ENCODE data around the gene BANF2. TPM values are rescaled to one million over a fixed set of nuclear protein-coding genes. Genes with fewer than 3 reads are reported as not detected.
A peak's percentile ranks its signal among the peaks of the same experiment; 100 is the strongest.

The BANF2 gene
- total and polyA plus RNA-seq, 2 of the 4 experiments (the other 2 are of a cell fraction): not detected

- TF ChIP-seq MXI1 (IDR thresholded peaks at IDR 0.05; ENCODE audit: borderline replicate concordance, low read depth, low read length) (peak; percentile 70; the same call in 1 of the 2 replicates), NFE2L2 (IDR thresholded peaks at IDR 0.05; ENCODE audit: low read depth, low read length) (no peak), RAD21 (IDR thresholded peaks at IDR 0.05; ENCODE audit: low read length) (peak; percentile 27; the same call in 1 of the 2 replicates)
Measured at GRCh38 chr20:17682103-17682888, 17.5 kb upstream of the BANF2 start, which contains the start of gene RRBP1 (continued).

- Histone ChIP-seq H3K27ac (ENCODE audit: insufficient read depth, low read length) (peak overlapping the region; percentile 53), H3K4ac (ENCODE audit: low read depth, low read length) (peak overlapping the region; percentile 44; the same call in 1 of the 2 replicates), H3K18ac (ENCODE audit: low read depth, low read length) (no peak overlapping the region), H4K5ac (ENCODE audit: low read depth, low read length) (0 out of 2 replicates have a peak overlapping the region, but pooled peaks have one; percentile 42), H4K8ac (ENCODE audit: low read depth in 2 of 2, low read length in 2 of 2) (peak overlapping the region; percentile 65 to 88; a peak in 3 of 4 replicates), H2AK9ac (replicated peaks; ENCODE audit: low read depth, low read length, poor library complexity) (no peak overlapping the region), H2BK5ac (ENCODE audit: low read depth, low read length, poor library complexity, severe bottlenecking) (no peak overlapping the region), H2BK15ac (ENCODE audit: low read depth, low read length) (peak overlapping the region; percentile 76; the same call in 1 of the 3 replicates), H4K20me1 (ENCODE audit: insufficient read depth, low read length) (peaks cover 31% of the 10 kb centered on the region), H3K56ac (ENCODE audit: extremely low read depth, insufficient read depth, low read length) (no peak overlapping the region), H3K9me3 (ENCODE audit: control insufficient read depth, insufficient read depth, low read length) (peaks cover 10% of the 10 kb centered on the region), H3K36me3 (ENCODE audit: control insufficient read depth, insufficient read depth, low read length) (peaks cover 19% of the 10 kb centered on the region), H3K27me3 (ENCODE audit: control insufficient read depth, insufficient read depth, low read length) (peaks cover 4% of the 10 kb centered on the region), H4K91ac (ENCODE audit: insufficient read depth, low read depth, low read length) (peak overlapping the region; percentile 52; the same call in 1 of the 2 replicates), H3K23ac (ENCODE audit: low read depth, low read length) (peak overlapping the region; percentile 26; the same call in 1 of the 2 replicates), H3K9me1 (ENCODE audit: insufficient read depth, low read length) (peaks cover 18% of the 10 kb centered on the region), H3K9ac (ENCODE audit: low read depth, low read length) (peak overlapping the region; percentile 21; the same call in 1 of the 2 replicates), H2BK120ac (ENCODE audit: low read depth, low read length) (0 out of 2 replicates have a peak overlapping the region, but pooled peaks have one; percentile 12), H3K4me1 (ENCODE audit: control insufficient read depth, insufficient read depth, low read length) (peaks cover 13% of the 10 kb centered on the region), H2BK20ac (ENCODE audit: low read depth, low read length) (0 out of 2 replicates have a peak overlapping the region, but pooled peaks have one; percentile 13), H2AFZ (replicated peaks; ENCODE audit: low read length, poor library complexity) (peak overlapping the region; percentile 96), H3K14ac (replicated peaks; ENCODE audit: low read depth, low read length) (peak overlapping the region; percentile 75), H2AK5ac (ENCODE audit: low read depth, low read length) (peak overlapping the region; percentile 47; the same call in 1 of the 2 replicates), H3K79me1 (ENCODE audit: low read depth in 1 of 2, low read length in 2 of 2) (peaks cover 0 to 26% of the 10 kb centered on the region in 2 experiments; a peak in 2 of 4 replicates), H3K4me3 (ENCODE audit: insufficient read depth, low read depth, low read length) (peak overlapping the region; percentile 54), H3K4me2 (ENCODE audit: low read depth, low read length) (peak overlapping the region; percentile 68)
- ChIA-PET CTCF (interaction anchor here (0.5 to 2.2 kb wide), 5 partner anchors 31 to 276 kb away, joined by 3 to 8 read pairs (median 3); no protein-coding TSS in a partner anchor), POLR2A (ENCODE audit: unreplicated experiment) (interaction anchor here (0.7 to 2.0 kb wide), 5 partner anchors 159 to 213 kb away, joined by 3 to 5 read pairs (median 4); no protein-coding TSS in a partner anchor)
- dilution Hi-C loops (cut with HindIII; ENCODE audit: low sequenced_read_pairs, unreplicated experiment) (no loop called here), in situ Hi-C loops (cut with MboI; ENCODE audit: low sequenced_read_pairs) (no loop called here), intact Hi-C loops (cut with micrococcal nuclease) (loop anchor here (1.0 to 5.0 kb wide), 3 partner anchors 69 to 215 kb away; no protein-coding TSS in a partner anchor)
- WGBS, 2 experiments (ENCODE audit: extremely low coverage in 2 of 2, insufficient read length in 1 of 2): no CpG with 5 or more reads among the region's 10 CpGs
- DNase-seq: no peak
- no TSS peak for BruUV-seq (replicated peaks)
- no peak for ATAC-seq (ENCODE audit: low read depth)
- TF ChIP-seq MAFK (IDR thresholded peaks at IDR 0.05; ENCODE audit: low read depth, low read length) (no peak), CEBPB (IDR thresholded peaks at IDR 0.05; ENCODE audit: low read depth, low read length) (no peak), POLR2A (IDR thresholded peaks at IDR 0.05; ENCODE audit: low read depth, low read length) (no peak), MXI1 (IDR thresholded peaks at IDR 0.05; ENCODE audit: borderline replicate concordance, low read depth, low read length) (no peak), MAZ (IDR thresholded peaks at IDR 0.05; ENCODE audit: borderline replicate concordance, low read depth, low read length) (no peak), RFX5 (IDR thresholded peaks at IDR 0.05; ENCODE audit: low read depth, low read length) (no peak), RAD21 (IDR thresholded peaks at IDR 0.05; ENCODE audit: low read length) (no peak), BHLHE40 (IDR thresholded peaks at IDR 0.05; ENCODE audit: low read depth, low read length) (no peak), SMC3 (IDR thresholded peaks at IDR 0.05; ENCODE audit: low read depth, low read length) (no peak), ELK1 (IDR thresholded peaks at IDR 0.05; ENCODE audit: borderline replicate concordance, low read depth, low read length) (no peak), CHD1 (IDR thresholded peaks at IDR 0.05; ENCODE audit: low read depth, low read length) (no peak), NFE2L2 (IDR thresholded peaks at IDR 0.05; ENCODE audit: low read depth, low read length) (no peak)
Measured at GRCh38 chr20:17682889-17683198, 16.9 kb upstream of the BANF2 start.

Measured in IMR-90 (cell line).